NCI-H510A (cell line): ENCODE measurements around the gene JMJD1C.

Source experiments
- DNase-seq: peaks from one replicate; lab custom pipeline; 2025; lab: John Stamatoyannopoulos, UW

JMJD1C gene

GRCh38 chr10:63481815-63482421, 16.1 kb upstream of the JMJD1C start:
- DNase-seq = no peak

- DNase-seq = no peak
These were observed 14.5 kb upstream of the JMJD1C start for GRCh38 chr10:63480237-63480636.

- no peak for DNase-seq
These were observed 12.8 kb upstream of the JMJD1C start for GRCh38 chr10:63478564-63478963.

- DNase-seq = no peak
These were observed 12.2 kb upstream of the JMJD1C start for GRCh38 chr10:63477927-63478326.

- no peak for DNase-seq
These were observed 8.7 kb upstream of the JMJD1C start for GRCh38 chr10:63474488-63474887.

- DNase-seq = no peak
These were observed 5.2 kb upstream of the JMJD1C start for GRCh38 chr10:63470928-63471327.

GRCh38 chr10:63468947-63469346, 3.2 kb upstream of the JMJD1C start:
- no peak for DNase-seq

GRCh38 chr10:63467841-63468240, 2.1 kb upstream of the JMJD1C start:
- no peak for DNase-seq

- DNase-seq = peak; percentile 48
These were observed 563 bp upstream of the JMJD1C start for GRCh38 chr10:63466144-63466935.

- no peak for DNase-seq
These were observed 1.1 kb downstream of the JMJD1C start for GRCh38 chr10:63464402-63465292.

GRCh38 chr10:63462442-63462841, 3.3 kb downstream of the JMJD1C start:
- no peak for DNase-seq

- no peak for DNase-seq
These were observed 7.6 kb downstream of the JMJD1C start for GRCh38 chr10:63458177-63458576.

GRCh38 chr10:63457594-63457993, 8.2 kb downstream of the JMJD1C start:
- no peak for DNase-seq

GRCh38 chr10:63456437-63457210, 9.2 kb downstream of the JMJD1C start:
- no peak for DNase-seq

GRCh38 chr10:63455507-63455906, 10.3 kb downstream of the JMJD1C start:
- DNase-seq = no peak

GRCh38 chr10:63454631-63455030, 11.1 kb downstream of the JMJD1C start:
- no peak for DNase-seq

- no peak for DNase-seq
These were observed 13.3 kb downstream of the JMJD1C start for GRCh38 chr10:63452524-63452923.

GRCh38 chr10:63446716-63447440, 18.9 kb downstream of the JMJD1C start:
- no peak for DNase-seq

GRCh38 chr10:63441404-63441803, 24.4 kb downstream of the JMJD1C start:
- DNase-seq = no peak

GRCh38 chr10:63439607-63440006, 26.2 kb downstream of the JMJD1C start:
- DNase-seq = no peak
